OCI-LY1 (cell line): ENCODE data around the gene SZRD1.

Source experiments
- H2AFZ ChIP-seq: fragments of 200-600 bp; sonication (generic), shearing (Covaris generic); 2 replicates; pipeline ENCODE4 v1.6.0; 2014; ENCODE audit warnings: antibody characterized with exemption, mild to moderate bottlenecking, low read length
- H3F3A ChIP-seq: fragments of 200-600 bp; sonication (generic), shearing (Covaris generic); 2 replicates; pipeline ENCODE4 v1.6.0; 2014; ENCODE audit warnings: mild to moderate bottlenecking, antibody characterized with exemption, low read length, moderate library complexity; ENCODE audit not compliant: insufficient read depth
- H3K27ac ChIP-seq: fragments of 200-600 bp; sonication (generic); 2 replicates; pipeline ENCODE4 v1.5.1; 2014; ENCODE audit warnings: low read length, mixed run types, mild to moderate bottlenecking, low read depth; ENCODE audit not compliant: poor library complexity, severe bottlenecking
- H3K27me3 ChIP-seq: fragments of 200-600 bp; sonication (generic); 2 replicates; pipeline ENCODE4 v1.6.0; 2014; ENCODE audit warnings: antibody characterized with exemption, mild to moderate bottlenecking, low read length, moderate library complexity; ENCODE audit not compliant: insufficient read depth
- H3K36me3 ChIP-seq: fragments of 200-600 bp; sonication (generic); 2 replicates; pipeline ENCODE4 v1.6.1; 2014; ENCODE audit warnings: mild to moderate bottlenecking, antibody characterized with exemption, low read length, moderate library complexity, mixed read lengths; ENCODE audit not compliant: insufficient read depth
- H3K4me1 ChIP-seq: fragments of 200-600 bp; sonication (generic); 2 replicates; pipeline ENCODE4 v1.5.1; 2014; ENCODE audit warnings: mild to moderate bottlenecking, low read length, moderate library complexity; ENCODE audit not compliant: insufficient read depth, severe bottlenecking
- H3K4me2 ChIP-seq: fragments of 200-600 bp; sonication (generic), shearing (Covaris generic); 2 replicates; pipeline ENCODE4 v1.6.1; 2014; ENCODE audit warnings: low read length
- H3K4me3 ChIP-seq: fragments of 200-600 bp; sonication (generic); 2 replicates; pipeline ENCODE4 v1.5.1; 2014; ENCODE audit warnings: low read length, low read depth, mild to moderate bottlenecking, mixed read lengths; ENCODE audit not compliant: poor library complexity, severe bottlenecking
- H3K79me2 ChIP-seq: fragments of 200-600 bp; shearing (Covaris generic); 2 replicates; pipeline ENCODE4 v1.6.1; 2016; ENCODE audit warnings: mixed run types, low read length, mixed read lengths; ENCODE audit not compliant: insufficient read depth
- H3K9ac ChIP-seq: fragments of 200-600 bp; sonication (generic), shearing (Covaris generic); 2 replicates; pipeline ENCODE4 v1.6.1; 2014; ENCODE audit warnings: mild to moderate bottlenecking, low read length, mixed read lengths
- H3K9me2 ChIP-seq: fragments of 200-600 bp; sonication (generic), shearing (Covaris generic); 2 replicates; pipeline ENCODE4 v1.6.1; 2014; ENCODE audit warnings: low read depth, mild to moderate bottlenecking, low read length, mixed read lengths
- H3K9me3 ChIP-seq: fragments of 200-600 bp; shearing (Covaris generic); 2 replicates; pipeline ENCODE4 v1.6.1; 2014; ENCODE audit warnings: low read length, mixed read lengths
- H4K20me1 ChIP-seq: fragments of 200-600 bp; sonication (generic), shearing (Covaris generic); 2 replicates; pipeline ENCODE4 v1.6.0; 2016; ENCODE audit warnings: mild to moderate bottlenecking, low read length; ENCODE audit not compliant: insufficient read depth
- EZH2 ChIP-seq: fragments of 200-600 bp; sonication (generic), shearing (Covaris generic); IDR thresholded peaks from 2 replicates; pipeline ENCODE4 v1.8.0; 2017; ENCODE audit warnings: borderline replicate concordance, mixed run types, mild to moderate bottlenecking, antibody characterized with exemption, low read length, moderate library complexity, mixed read lengths
- TF ChIP-seq, protein P1 (sequence below): fragments of 200-600 bp; sonication (generic), shearing (Covaris generic); IDR thresholded peaks from 2 replicates; pipeline ENCODE4 v1.5.1; 2017; ENCODE audit warnings: mild to moderate bottlenecking, antibody characterized with exemption, low read length, moderate library complexity, mixed read lengths

The SZRD1 gene

DNA sequence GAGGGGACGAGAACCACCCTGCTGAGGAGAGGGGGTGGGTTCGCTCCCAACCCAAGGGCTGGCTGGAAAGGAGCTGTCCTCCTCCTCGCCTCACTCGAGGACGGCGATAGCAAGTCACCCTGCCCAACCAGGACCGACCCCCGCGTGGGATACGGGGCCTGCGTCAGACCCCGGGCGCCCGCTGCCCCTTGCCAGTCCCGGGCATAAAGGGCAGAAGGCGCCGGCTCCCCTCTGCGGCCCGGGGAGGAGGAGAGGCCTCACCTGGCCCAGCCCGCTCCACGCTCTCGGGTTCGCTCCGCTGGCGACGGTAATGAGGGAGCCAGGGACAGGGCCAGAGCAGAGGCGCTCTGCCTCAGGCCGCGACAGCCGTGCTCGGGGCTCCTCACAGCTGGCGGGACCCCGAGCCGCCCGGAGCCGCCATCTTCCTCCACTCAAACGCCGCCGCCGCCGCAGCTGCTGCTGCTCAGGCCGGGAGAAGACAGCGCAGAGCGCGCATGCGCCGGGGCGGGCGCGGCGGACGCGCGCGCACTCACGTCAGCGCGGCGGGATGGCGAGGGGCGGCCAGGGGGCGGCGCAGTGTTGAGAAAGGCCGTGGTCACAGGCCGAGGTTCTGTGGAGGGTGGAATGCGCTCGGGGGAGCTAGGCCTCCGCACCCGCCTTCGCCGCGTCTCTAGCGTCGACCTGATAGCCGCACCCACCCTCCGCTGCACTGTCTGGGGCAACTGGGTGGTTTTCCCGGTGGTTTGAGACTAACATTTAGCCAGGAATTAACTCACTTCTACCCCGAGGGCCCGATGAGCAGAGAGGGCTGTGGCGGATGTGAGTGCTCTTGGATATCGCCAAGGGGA lies 14.8 kb upstream of the SZRD1 start, which contains the start of gene FBXO42:
TSS of gene FBXO42 (minus strand) at position 487 of the 848 bp plus-strand sequence. CDS start 37,062 bp downstream, outside the sequence.
- H2AFZ ChIP-seq = peak within 1 kb of the TSS; percentile 20; the same call in 1 of the 2 replicates
- H3K27ac ChIP-seq = peak within 1 kb of the TSS; percentile 87
- TF ChIP-seq, protein P1, sequence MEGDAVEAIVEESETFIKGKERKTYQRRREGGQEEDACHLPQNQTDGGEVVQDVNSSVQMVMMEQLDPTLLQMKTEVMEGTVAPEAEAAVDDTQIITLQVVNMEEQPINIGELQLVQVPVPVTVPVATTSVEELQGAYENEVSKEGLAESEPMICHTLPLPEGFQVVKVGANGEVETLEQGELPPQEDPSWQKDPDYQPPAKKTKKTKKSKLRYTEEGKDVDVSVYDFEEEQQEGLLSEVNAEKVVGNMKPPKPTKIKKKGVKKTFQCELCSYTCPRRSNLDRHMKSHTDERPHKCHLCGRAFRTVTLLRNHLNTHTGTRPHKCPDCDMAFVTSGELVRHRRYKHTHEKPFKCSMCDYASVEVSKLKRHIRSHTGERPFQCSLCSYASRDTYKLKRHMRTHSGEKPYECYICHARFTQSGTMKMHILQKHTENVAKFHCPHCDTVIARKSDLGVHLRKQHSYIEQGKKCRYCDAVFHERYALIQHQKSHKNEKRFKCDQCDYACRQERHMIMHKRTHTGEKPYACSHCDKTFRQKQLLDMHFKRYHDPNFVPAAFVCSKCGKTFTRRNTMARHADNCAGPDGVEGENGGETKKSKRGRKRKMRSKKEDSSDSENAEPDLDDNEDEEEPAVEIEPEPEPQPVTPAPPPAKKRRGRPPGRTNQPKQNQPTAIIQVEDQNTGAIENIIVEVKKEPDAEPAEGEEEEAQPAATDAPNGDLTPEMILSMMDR = peak; percentile 53
- no peak for TF ChIP-seq EZH2
- H4K20me1 ChIP-seq = no peaks in the 10 kb centered on the region
- H3F3A ChIP-seq = no peaks in the 10 kb centered on the region
- peak within 1 kb of the TSS; percentile 92 for H3K4me2 ChIP-seq
- H3K9me3 ChIP-seq = no peaks in the 10 kb centered on the region
- no peaks in the 10 kb centered on the region for H3K9me2 ChIP-seq
- no peaks in the 10 kb centered on the region for H3K27me3 ChIP-seq
- peak within 1 kb of the TSS; percentile 81 for H3K4me3 ChIP-seq
- peaks cover 44% of the 10 kb centered on the region for H3K79me2 ChIP-seq
- no peaks in the 10 kb centered on the region for H3K36me3 ChIP-seq
- H3K4me1 ChIP-seq = peaks cover 35% of the 10 kb centered on the region
- peak within 1 kb of the TSS; percentile 94 for H3K9ac ChIP-seq

GRCh38 chr1:16352842-16353535 lies 14.1 kb upstream of the SZRD1 start:
- Histone ChIP-seq H3K9me3 (no peaks in the 10 kb centered on the region), H3K4me2 (peak overlapping the region; percentile 92), H3K27me3 (no peaks in the 10 kb centered on the region), H3K9me2 (no peaks in the 10 kb centered on the region), H3F3A (no peaks in the 10 kb centered on the region), H4K20me1 (no peaks in the 10 kb centered on the region), H3K79me2 (peaks cover 37% of the 10 kb centered on the region), H3K9ac (peak overlapping the region; percentile 94), H3K4me3 (peak overlapping the region; percentile 81), H3K36me3 (no peaks in the 10 kb centered on the region), H2AFZ (peak overlapping the region; percentile 20; the same call in 1 of the 2 replicates), H3K27ac (peak overlapping the region; percentile 87), H3K4me1 (peaks cover 35% of the 10 kb centered on the region)
- TF ChIP-seq EZH2 = no peak
- TF ChIP-seq, protein P1 = no peak

DNA sequence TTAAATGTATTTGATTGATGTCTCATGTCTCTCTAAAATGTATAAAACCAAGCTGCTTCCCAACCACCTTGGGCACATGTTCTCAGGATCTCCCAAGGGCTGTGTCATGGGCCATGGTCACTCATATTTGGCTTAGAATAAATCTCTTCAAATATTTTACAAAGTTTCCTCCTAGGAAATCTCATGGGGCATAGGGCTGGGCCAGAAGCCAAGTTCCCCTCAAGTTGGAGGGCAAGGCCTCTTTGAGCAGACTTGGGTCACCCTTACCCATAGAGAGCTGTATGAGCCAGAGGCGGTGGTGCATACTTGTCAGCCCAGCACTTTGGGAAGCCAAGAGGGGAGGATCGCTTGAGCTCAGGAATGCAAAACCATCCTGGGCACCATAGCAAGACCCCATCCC lies 12.4 kb upstream of the SZRD1 start:
- H3K9ac ChIP-seq = no peak overlapping the region
- no peaks in the 10 kb centered on the region for H3K27me3 ChIP-seq
- H3F3A ChIP-seq = no peaks in the 10 kb centered on the region
- no peaks in the 10 kb centered on the region for H3K36me3 ChIP-seq
- H3K4me2 ChIP-seq = no peak overlapping the region
- no peak overlapping the region for H2AFZ ChIP-seq
- H3K79me2 ChIP-seq = peaks cover 21% of the 10 kb centered on the region
- H3K9me3 ChIP-seq = no peaks in the 10 kb centered on the region
- no peak overlapping the region for H3K27ac ChIP-seq
- peaks cover 29% of the 10 kb centered on the region for H3K4me1 ChIP-seq
- no peaks in the 10 kb centered on the region for H3K9me2 ChIP-seq
- no peak for TF ChIP-seq EZH2
- H3K4me3 ChIP-seq = no peak overlapping the region
- H4K20me1 ChIP-seq = no peaks in the 10 kb centered on the region
